ENCODE data around the gene SWI5. TPM values are rescaled to one million over a fixed set of nuclear protein-coding genes. Genes with fewer than 3 reads are reported as not detected.

Gene SWI5
- total RNA-seq, 3 donors from 2014 or later: 18.6 to 19.5 (median 19.1) TPM

DNA sequence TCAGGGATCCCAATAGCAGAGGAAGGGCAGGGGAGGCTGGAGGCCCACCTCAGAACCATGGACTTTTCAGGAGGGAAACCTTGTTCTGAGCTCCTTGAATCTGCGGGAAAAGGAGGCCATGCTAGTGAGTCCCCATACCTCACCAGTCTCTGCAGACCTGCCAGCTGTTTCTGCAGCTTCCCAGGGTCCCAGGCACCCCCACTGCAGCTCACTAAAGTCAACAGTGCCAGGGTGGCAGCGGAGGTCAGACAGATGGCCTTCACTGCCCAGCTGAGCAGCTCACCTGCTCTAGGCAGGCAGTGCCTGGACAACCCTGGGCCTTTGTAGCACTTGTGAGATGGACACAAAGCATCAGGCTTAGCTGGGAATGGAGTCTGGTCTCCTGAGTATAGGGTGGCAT lies 59.8 kb downstream of the SWI5 start:
- Mint-ChIP-seq H3K4me3 (no peak overlapping the region), H3K27me3 (ENCODE audit: low read depth) (no peaks in the 10 kb centered on the region), H3K4me1 (ENCODE audit: low read depth) (peaks cover 3% of the 10 kb centered on the region), H3K9me3 (no peaks in the 10 kb centered on the region), H3K36me3 (ENCODE audit: insufficient read depth) (peaks cover 7% of the 10 kb centered on the region)
- ATAC-seq (no peak), DNase-seq (no peak)

DNA sequence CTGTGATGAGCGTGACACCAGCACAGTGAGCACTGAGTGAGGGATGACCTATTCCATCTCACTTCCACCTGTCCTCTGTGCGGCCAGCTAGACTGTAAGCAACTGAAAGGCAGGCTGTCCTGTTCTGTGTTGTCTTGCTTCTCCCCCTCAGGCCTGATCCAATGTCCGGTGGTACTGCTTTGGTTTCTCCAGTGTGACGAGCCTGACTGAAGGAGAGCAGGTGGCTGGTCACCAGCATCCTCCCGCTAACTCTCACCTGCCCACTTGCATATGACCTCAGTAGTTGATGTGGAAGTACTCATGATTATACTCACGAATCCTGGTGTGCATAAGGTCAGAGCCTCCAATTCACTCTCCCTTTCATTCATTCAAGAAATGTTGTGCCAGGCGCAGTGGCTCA lies 61.9 kb downstream of the SWI5 start:
- H3K4me1 Mint-ChIP-seq (ENCODE audit: low read depth): peaks cover 8% of the 10 kb centered on the region
- no peak for DNase-seq
- no peaks in the 10 kb centered on the region for H3K9me3 Mint-ChIP-seq
- H3K27me3 Mint-ChIP-seq (ENCODE audit: low read depth): no peaks in the 10 kb centered on the region
- H3K36me3 Mint-ChIP-seq (ENCODE audit: insufficient read depth): peaks cover 3% of the 10 kb centered on the region
- no peak overlapping the region for H3K4me3 Mint-ChIP-seq
- no peak for ATAC-seq

Other genes starting within 250 kb of the SWI5 start
- 10 to 100 TPM in 1 of 3 donors, 1 to 10 TPM in 2; 9.5 to 11.2 (median 9.7) TPM for gene NAIF1, start 209.0 kb upstream of the SWI5 start, total RNA-seq
- gene SLC25A25, start 208.0 kb upstream of the SWI5 start, total RNA-seq: 10 to 100 TPM; 13.9 to 16.3 (median 15.6) TPM
- gene PTGES2, start 148.5 kb upstream of the SWI5 start, total RNA-seq: 100 to 1,000 TPM; 123 to 132 (median 123) TPM
- not detected for gene LCN2, start 126.8 kb upstream of the SWI5 start, total RNA-seq
- gene BBLN, start 116.0 kb upstream of the SWI5 start, total RNA-seq: 10 to 100 TPM; 71.0 to 72.7 (median 71.6) TPM
- gene CIZ1, start 84.7 kb upstream of the SWI5 start, total RNA-seq: 100 to 1,000 TPM; 117 to 128 (median 124) TPM
- under 1 TPM; 0.32 to 0.43 (median 0.40) TPM for gene DNM1, start 72.9 kb upstream of the SWI5 start, total RNA-seq
- gene GOLGA2, start 269 bp upstream of the SWI5 start, total RNA-seq: 10 to 100 TPM; 39.4 to 48.2 (median 46.5) TPM
- gene TRUB2, start 46.2 kb downstream of the SWI5 start, total RNA-seq: 10 to 100 TPM; 64.6 to 71.7 (median 69.7) TPM
- 10 to 100 TPM; 60.7 to 63.9 (median 62.4) TPM for gene COQ4, start 46.6 kb downstream of the SWI5 start, total RNA-seq
- gene SLC27A4, start 64.3 kb downstream of the SWI5 start, total RNA-seq: 10 to 100 TPM; 51.3 to 59.0 (median 56.0) TPM
- 100 to 1,000 TPM in 2 of 3 donors, 10 to 100 TPM in 1; 93.3 to 106 (median 104) TPM for gene URM1, start 95.1 kb downstream of the SWI5 start, total RNA-seq
- gene CERCAM, start 144.6 kb downstream of the SWI5 start, total RNA-seq: under 1 TPM; 0.30 to 0.63 (median 0.34) TPM
- gene ODF2, start 179.7 kb downstream of the SWI5 start, total RNA-seq: 10 to 100 TPM; 54.1 to 58.5 (median 56.0) TPM
- gene GLE1, start 228.4 kb downstream of the SWI5 start, total RNA-seq: 10 to 100 TPM; 39.3 to 42.2 (median 41.9) TPM

Data from activated T-cell treated with anti-CD3 and anti-CD28 coated beads, Interleukin-2, amount 50 U/mL, for 4 hours (primary cell).